Lung (tissue), 12 donors: ENCODE measurements around the gene FZD10. TPM values are rescaled to one million over a fixed set of nuclear protein-coding genes. Genes with fewer than 3 reads are reported as not detected.

Experiments
- ATAC-seq: fragments of 200-7000 bp; cut with Tn5 transposase; one replicate; pipeline ENCODE4 v1.9.1; 2020; ENCODE audit warnings: moderate number of reproducible peaks; ENCODE audit not compliant: insufficient read depth, low FRiP score
- DNase-seq, 3 donors: peaks; one replicate each; pipeline ENCODE4 v3.0.0-alpha.2; 2013 to 2017
- H3K27ac ChIP-seq, 2 donors: one replicate each; pipeline ENCODE4 v1.5.1; 2013; ENCODE audit warnings: mild to moderate bottlenecking in 2 of 2, moderate library complexity in 2 of 2, control low read depth in 1 of 2, inconsistent platforms in 1 of 2, low read depth in 1 of 2, low read length in 1 of 2
- H3K27me3 ChIP-seq, 3 donors: one replicate each; pipeline ENCODE4 v1.5.1; 2013; ENCODE audit warnings: low read length in 2 of 3; ENCODE audit not compliant: control insufficient read depth in 3 of 3, insufficient read depth in 3 of 3
- H3K36me3 ChIP-seq, 4 donors: one replicate each; pipeline ENCODE4 v1.5.1; 2013; ENCODE audit warnings: low read length in 4 of 4, mild to moderate bottlenecking in 1 of 4, moderate library complexity in 1 of 4; ENCODE audit not compliant: control insufficient read depth in 4 of 4, insufficient read depth in 4 of 4
- H3K4me1 ChIP-seq, 5 donors: one replicate each; pipeline ENCODE4 v1.5.1; 2013; ENCODE audit warnings: low read length in 5 of 5, mild to moderate bottlenecking in 2 of 5, moderate library complexity in 1 of 5; ENCODE audit not compliant: control insufficient read depth in 5 of 5, insufficient read depth in 5 of 5
- H3K4me3 ChIP-seq: one replicate; pipeline ENCODE4 v1.5.1; 2013; ENCODE audit warnings: mild to moderate bottlenecking, control low read depth, moderate library complexity
- H3K9ac ChIP-seq, 2 donors: one replicate each; pipeline ENCODE4 v1.5.1; 2013; ENCODE audit warnings: low read length in 2 of 2, control low read depth in 1 of 2; ENCODE audit not compliant: insufficient read depth in 1 of 2
- H3K9me3 ChIP-seq, 4 donors: one replicate each; pipeline ENCODE4 v1.5.1; 2013; ENCODE audit warnings: low read length in 3 of 4, mild to moderate bottlenecking in 1 of 4, moderate library complexity in 1 of 4; ENCODE audit not compliant: control insufficient read depth in 4 of 4, insufficient read depth in 3 of 4
- WGBS, 2 donors: extraction: QIAGEN DNeasy Blood & Tissue Kit; methylation state at CpG; one replicate each; pipeline ENCODE4 v1.1.7; 2013; 5-methylcytosine and 5-hydroxymethylcytosine counted together
- polyA plus RNA-seq, 2 donors: library from polyadenylated mRNA; stranded (reverse); fragments of 200-250 nt; gene quantifications; one replicate each; pipeline ENCODE4 v1.2.1, GENCODE V29; 2013
- total RNA-seq, 2 donors: library from RNA; depleted of rRNA in 1 of 2; stranded (reverse); fragments of >200 nt in 1 of 2; gene quantifications; one replicate each; pipeline ENCODE4 v1.2.1, GENCODE V29; 2014 to 2021
- TF ChIP-seq, protein P1 (sequence below): IDR thresholded peaks from 2 replicates; pipeline ENCODE4 v1.5.1; 2012; ENCODE audit warnings: mild to moderate bottlenecking; ENCODE audit errors: control extremely low read depth, extremely low read depth
- donor health status: control.
- donor health status: control.
- donor health status: Bipolar disorder and iron deficiency.
- donor health status: healthy.
- donor health status: DM: yes; HTN: yes; CAD: no.

The FZD10 gene
- total and polyA plus RNA-seq, 4 donors = 0.49 to 1.8 (median 1.1) TPM

DNA sequence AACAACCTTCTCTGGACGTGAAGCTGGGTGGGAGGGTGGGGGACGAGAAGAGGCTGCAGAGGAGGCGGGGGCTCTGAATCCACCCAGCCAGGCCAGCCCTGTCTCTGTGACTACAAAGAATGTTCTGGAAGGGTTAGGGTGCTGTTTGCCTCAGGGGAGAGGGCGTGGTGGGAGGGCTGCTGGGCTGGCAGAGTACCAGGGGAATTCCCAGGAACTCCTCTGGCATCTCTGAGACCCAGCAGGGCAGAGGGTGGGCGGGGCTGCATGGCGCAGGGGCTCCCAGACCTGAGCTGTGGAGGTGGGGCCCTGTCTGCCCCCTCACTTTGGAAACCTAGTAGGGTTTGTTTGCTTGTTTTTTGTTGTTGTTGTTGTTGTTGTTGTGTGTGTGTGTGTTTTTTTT lies 45.5 kb upstream of the FZD10 start:
- TF ChIP-seq, protein P1, sequence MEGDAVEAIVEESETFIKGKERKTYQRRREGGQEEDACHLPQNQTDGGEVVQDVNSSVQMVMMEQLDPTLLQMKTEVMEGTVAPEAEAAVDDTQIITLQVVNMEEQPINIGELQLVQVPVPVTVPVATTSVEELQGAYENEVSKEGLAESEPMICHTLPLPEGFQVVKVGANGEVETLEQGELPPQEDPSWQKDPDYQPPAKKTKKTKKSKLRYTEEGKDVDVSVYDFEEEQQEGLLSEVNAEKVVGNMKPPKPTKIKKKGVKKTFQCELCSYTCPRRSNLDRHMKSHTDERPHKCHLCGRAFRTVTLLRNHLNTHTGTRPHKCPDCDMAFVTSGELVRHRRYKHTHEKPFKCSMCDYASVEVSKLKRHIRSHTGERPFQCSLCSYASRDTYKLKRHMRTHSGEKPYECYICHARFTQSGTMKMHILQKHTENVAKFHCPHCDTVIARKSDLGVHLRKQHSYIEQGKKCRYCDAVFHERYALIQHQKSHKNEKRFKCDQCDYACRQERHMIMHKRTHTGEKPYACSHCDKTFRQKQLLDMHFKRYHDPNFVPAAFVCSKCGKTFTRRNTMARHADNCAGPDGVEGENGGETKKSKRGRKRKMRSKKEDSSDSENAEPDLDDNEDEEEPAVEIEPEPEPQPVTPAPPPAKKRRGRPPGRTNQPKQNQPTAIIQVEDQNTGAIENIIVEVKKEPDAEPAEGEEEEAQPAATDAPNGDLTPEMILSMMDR = no peak
- Histone ChIP-seq H3K27me3 (peaks cover 0 to 5% (median 0%) of the 10 kb centered on the region in 3 donors), H3K36me3 (no peaks in the 10 kb centered on the region), H3K4me3 (no peak overlapping the region), H3K27ac (no peak overlapping the region), H3K9me3 (peaks cover 0 to 6% (median 0%) of the 10 kb centered on the region in 4 donors), H3K4me1 (peaks cover 0 to 23% (median 0%) of the 10 kb centered on the region in 5 donors), H3K9ac (no peak overlapping the region)
- WGBS, 2 donors = 62 to 72% methylated on average over 6 of the region's 6 CpGs
- no peak for DNase-seq
- no peak for ATAC-seq

DNA sequence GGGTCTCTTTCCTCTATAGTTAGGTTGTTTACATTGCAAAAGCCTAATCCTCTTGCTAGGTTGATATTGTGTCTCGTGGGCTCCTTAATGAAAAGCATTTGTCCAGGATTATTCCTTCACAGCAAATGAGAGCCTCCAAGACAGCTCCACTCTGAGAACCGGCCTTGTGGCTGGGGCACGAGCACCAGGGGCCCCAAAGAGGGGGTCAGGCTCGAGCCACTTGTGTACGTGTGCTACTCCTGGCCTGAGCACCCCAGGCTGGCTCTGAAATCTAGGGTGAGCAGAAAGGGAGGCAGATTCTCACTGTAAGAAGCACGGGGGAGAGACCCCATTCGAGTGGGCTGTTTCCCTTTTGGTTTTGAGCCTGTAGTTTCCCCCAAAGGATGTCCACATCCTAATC lies 45.0 kb upstream of the FZD10 start:
- no peak overlapping the region for H3K4me3 ChIP-seq
- WGBS, 2 donors = 57 to 63% methylated on average over 7 of the region's 7 CpGs
- no peak overlapping the region for H3K27ac ChIP-seq
- H3K36me3 ChIP-seq = no peaks in the 10 kb centered on the region
- peaks cover 0 to 23% (median 0%) of the 10 kb centered on the region in 5 donors for H3K4me1 ChIP-seq
- TF ChIP-seq, protein P1 = no peak
- no peak overlapping the region for H3K9ac ChIP-seq
- peaks cover 0 to 6% (median 0%) of the 10 kb centered on the region in 4 donors for H3K9me3 ChIP-seq
- no peak for ATAC-seq
- no peak for DNase-seq
- peaks cover 0 to 5% (median 0%) of the 10 kb centered on the region in 3 donors for H3K27me3 ChIP-seq

DNA sequence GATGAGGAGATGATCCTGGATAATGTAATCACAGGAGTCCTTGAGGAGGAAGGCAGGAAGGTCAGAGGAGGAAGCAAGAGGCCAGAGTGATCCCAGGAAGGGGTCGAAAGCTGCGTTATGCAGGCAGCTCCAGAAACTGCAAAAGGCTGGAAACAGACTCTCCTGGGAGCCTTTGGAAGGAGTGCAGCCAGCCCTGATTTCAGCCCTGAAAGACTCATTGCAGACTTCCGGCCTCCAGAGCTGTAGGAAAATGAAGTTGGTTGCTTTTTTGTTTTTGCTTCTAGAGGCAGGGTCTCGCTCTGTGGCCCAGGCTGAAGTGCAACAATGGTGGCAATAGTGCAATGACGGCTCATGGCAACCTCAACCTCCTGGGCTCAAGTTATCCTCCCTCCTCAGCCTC lies 44.6 kb upstream of the FZD10 start:
- no peaks in the 10 kb centered on the region for H3K36me3 ChIP-seq
- peaks cover 0 to 26% (median 0%) of the 10 kb centered on the region in 5 donors for H3K4me1 ChIP-seq
- no peak for ATAC-seq
- H3K27ac ChIP-seq = no peak overlapping the region
- no peak overlapping the region for H3K9ac ChIP-seq
- DNase-seq = no peak
- WGBS, 2 donors = 53 to 79% methylated on average over 5 of the region's 5 CpGs
- TF ChIP-seq, protein P1 = no peak
- H3K9me3 ChIP-seq = peaks cover 0 to 6% (median 0%) of the 10 kb centered on the region in 4 donors
- no peak overlapping the region for H3K4me3 ChIP-seq
- H3K27me3 ChIP-seq = peaks cover 0 to 5% (median 0%) of the 10 kb centered on the region in 3 donors

DNA sequence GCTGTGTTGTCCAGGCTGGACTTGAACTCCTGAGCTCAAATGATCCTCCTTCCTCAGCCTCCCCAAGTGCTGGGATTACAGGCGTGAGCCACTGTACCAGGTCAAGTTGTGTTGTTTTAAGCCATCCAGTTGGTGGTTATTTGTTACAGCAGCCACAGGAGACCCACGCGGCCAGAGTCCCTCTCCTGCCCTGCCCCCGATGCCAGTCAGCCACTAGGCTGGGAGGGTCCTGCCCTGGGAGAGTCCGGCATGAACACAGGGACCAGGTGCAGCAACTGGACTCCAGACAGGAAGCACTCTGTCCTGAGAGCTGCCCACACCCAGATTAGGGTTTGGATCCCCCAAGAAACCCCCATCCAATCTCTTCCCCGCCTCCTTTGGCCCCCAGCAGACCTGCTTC lies 44.1 kb upstream of the FZD10 start:
- WGBS, 2 donors = 84% methylated on average over 6 of the region's 6 CpGs
- peaks cover 0 to 4% (median 0%) of the 10 kb centered on the region in 4 donors for H3K9me3 ChIP-seq
- no peak for DNase-seq

More for the DNA sequence above, 44.1 kb upstream of the FZD10 start:
- H3K36me3 ChIP-seq = no peaks in the 10 kb centered on the region
- H3K4me1 ChIP-seq = peaks cover 0 to 26% (median 0%) of the 10 kb centered on the region in 5 donors
- H3K4me3 ChIP-seq = no peak overlapping the region
- H3K27ac ChIP-seq = no peak overlapping the region
- H3K27me3 ChIP-seq = peaks cover 0 to 5% (median 0%) of the 10 kb centered on the region in 3 donors
- TF ChIP-seq, protein P1 = no peak
- ATAC-seq = no peak
- no peak overlapping the region for H3K9ac ChIP-seq
